HepG2 (cell line): ENCODE measurements around the gene MKNK1. TPM values are rescaled to one million over a fixed set of nuclear protein-coding genes. Genes with fewer than 3 reads are reported as not detected.

ENCODE experiments used
- ATAC-seq: fragments of 200-7000 bp; cut with Tn5 transposase; 3 replicates; pipeline ENCODE4 v1.9.1; 2020; ENCODE audit warnings: mild to moderate bottlenecking, moderate library complexity
- BruUV-seq: library from RNA; stranded (reverse); fragments of 400-500 nt; replicated peaks from 2 replicates; lab custom pipeline; 2021; lab: Mats Ljungman, UMichigan
- CTCF ChIA-PET: fragments of 300-600 bp; formaldehyde crosslinking; extraction: SDS; loops from one replicate; lab custom pipeline; 2021; ENCODE audit warnings: low total read pairs, inconsistent platforms, low intra/inter-chr PET ratio; lab: Yijun Ruan, JAX
- POLR2A ChIA-PET: fragments of 350-600 bp; sonication (Branson Sonifier 250); formaldehyde crosslinking; loops from one replicate; lab custom pipeline; 2020; ENCODE audit warnings: antibody characterized with exemption, inconsistent platforms; lab: Yijun Ruan, JAX
- DNase-seq: peaks from one replicate; pipeline ENCODE4 v3.0.0-alpha.2; 2015; ENCODE audit warnings: low spot score
- FAIRE-seq: peaks from 3 replicates; lab custom pipeline; 2011; peaks lifted over from hg19 to GRCh38; lab: Jason Lieb, UNC
- H2AFZ ChIP-seq: one replicate; pipeline ENCODE4 v1.6.1; 2011; ENCODE audit warnings: low read length, inconsistent platforms
- H3K27ac ChIP-seq: fragments of 300-600 bp; 3 replicates; pipeline ENCODE4 v1.8.0; 2011; ENCODE audit warnings: mixed run types, mild to moderate bottlenecking, mixed read lengths, low read length, inconsistent platforms; ENCODE audit not compliant: insufficient read depth; ENCODE audit errors: extremely low read length
- H3K27me3 ChIP-seq, 2 experiments: fragments of 200-600 bp in 1 of 2; 2 replicates in 1 of 2; 3 replicates in 1 of 2; pipeline versions ENCODE4 v1.6.0 to v1.8.0; 2011; ENCODE audit warnings: low read length in 2 of 2, mild to moderate bottlenecking in 2 of 2, moderate library complexity in 2 of 2, inconsistent platforms in 1 of 2; ENCODE audit not compliant: insufficient read depth in 2 of 2, control insufficient read depth in 1 of 2
- H3K36me3 ChIP-seq, 2 experiments: fragments of 200-600 bp in 1 of 2; replicated peaks in 1 of 2; 2 replicates in 1 of 2; 3 replicates in 1 of 2; pipeline versions ENCODE4 v1.5.1 to v1.8.0; 2011; ENCODE audit warnings: low read length in 2 of 2, inconsistent platforms in 1 of 2; ENCODE audit not compliant: insufficient read depth in 2 of 2, control insufficient read depth in 1 of 2
- H3K4me1 ChIP-seq: 2 replicates; pipeline ENCODE4 v1.5.1; 2012; ENCODE audit warnings: low read length, inconsistent platforms; ENCODE audit not compliant: insufficient read depth
- H3K4me2 ChIP-seq: 2 replicates; pipeline ENCODE4 v1.6.0; 2011; ENCODE audit warnings: low read depth, low read length, inconsistent platforms
- H3K4me3 ChIP-seq, 3 experiments: fragments of 200-600 bp in 1 of 3; sonication (generic), shearing (Covaris generic) in 1 of 3; replicated peaks in 1 of 3; 2 replicates each; pipeline ENCODE4 v1.5.1; 2011 to 2016; ENCODE audit warnings: low read length in 3 of 3, inconsistent platforms in 2 of 3, low read depth in 2 of 3, mild to moderate bottlenecking in 2 of 3, control low read depth in 1 of 3, mixed read lengths in 1 of 3; ENCODE audit not compliant: insufficient read depth in 1 of 3
- H3K79me2 ChIP-seq: one replicate; pipeline ENCODE4 v1.6.1; 2011; ENCODE audit warnings: low read length, inconsistent platforms; ENCODE audit not compliant: insufficient read depth
- H3K9ac ChIP-seq: 2 replicates; pipeline ENCODE4 v1.6.0; 2011; ENCODE audit warnings: mild to moderate bottlenecking, low read depth, low read length, inconsistent platforms; ENCODE audit not compliant: insufficient read depth
- H3K9me3 ChIP-seq: 2 replicates; pipeline ENCODE4 v1.5.1; 2012; ENCODE audit warnings: mild to moderate bottlenecking, low read length
- H4K20me1 ChIP-seq: 2 replicates; pipeline ENCODE4 v1.6.0; 2011; ENCODE audit warnings: inconsistent platforms, mild to moderate bottlenecking, low read length, moderate library complexity; ENCODE audit not compliant: insufficient read depth
- ATF1 ChIP-seq: IDR thresholded peaks from 2 replicates; pipeline ENCODE4 v1.6.1; 2016; ENCODE audit warnings: mild to moderate bottlenecking, control low read depth
- HNF4G ChIP-seq, 2 experiments: sonication (generic) in 1 of 2; formaldehyde crosslinking in 1 of 2; IDR thresholded peaks; 2 replicates each; pipeline versions ENCODE4 v1.4.0 to v1.6.1; 2011 to 2020; ENCODE audit warnings: borderline replicate concordance in 2 of 2, low read depth in 2 of 2, mild to moderate bottlenecking in 2 of 2, low read length in 1 of 2, missing genetic modification reagents in 1 of 2, moderate library complexity in 1 of 2
- NR2F6 ChIP-seq, 2 experiments: IDR thresholded peaks; 2 replicates each; pipeline ENCODE4 v1.6.1; 2016; ENCODE audit warnings: antibody characterized with exemption in 1 of 2, mild to moderate bottlenecking in 1 of 2
- PHF5A ChIP-seq: IDR thresholded peaks from one replicate; pipeline ENCODE4 v1.6.1; 2018; ENCODE audit warnings: low read depth, missing genetic modification reagents; ENCODE audit not compliant: unreplicated experiment
- RARA ChIP-seq: IDR thresholded peaks from 2 replicates; pipeline ENCODE4 v1.6.1; 2016; ENCODE audit warnings: missing genetic modification reagents, missing compliant biosample characterization
- SKI ChIP-seq: fragments of 450-650 bp; IDR thresholded peaks from one replicate; pipeline ENCODE4 v1.6.1; 2018; ENCODE audit warnings: mild to moderate bottlenecking; ENCODE audit not compliant: partially characterized antibody
- SMAD3 ChIP-seq: sonication (generic); formaldehyde crosslinking; IDR thresholded peaks from 2 replicates; pipeline ENCODE4 v1.4.0; 2020; ENCODE audit warnings: missing genetic modification reagents
- SP1 ChIP-seq, 2 experiments: fragments of 450-650 bp in 1 of 2; sonication (generic) in 1 of 2; formaldehyde crosslinking in 1 of 2; IDR thresholded peaks; 2 replicates each; pipeline versions ENCODE4 v1.4.0 to v1.6.1; 2016 to 2020; ENCODE audit warnings: missing genetic modification reagents in 1 of 2
- STAG1 ChIP-seq: sonication (generic); formaldehyde crosslinking; IDR thresholded peaks from 2 replicates; pipeline ENCODE4 v1.4.0; 2020; ENCODE audit warnings: missing genetic modification reagents
- THRA ChIP-seq: sonication (generic); formaldehyde crosslinking; IDR thresholded peaks from 2 replicates; pipeline ENCODE4 v1.4.0; 2020; ENCODE audit warnings: missing genetic modification reagents, borderline replicate concordance
- XRCC5 ChIP-seq: fragments of 200-400 bp; formaldehyde crosslinking; optimal IDR thresholded peaks from 2 replicates; pipeline ENCODE3; 2017; ENCODE audit warnings: mild to moderate bottlenecking, low read length
- ZKSCAN1 ChIP-seq: fragments of 150-350 bp; IDR thresholded peaks from 2 replicates; pipeline ENCODE4 v1.6.1; 2014; ENCODE audit warnings: low read length
- ZMYM2 ChIP-seq: sonication (generic); formaldehyde crosslinking; IDR thresholded peaks from 2 replicates; pipeline ENCODE4 v1.8.0; 2022; ENCODE audit warnings: mild to moderate bottlenecking, missing genetic modification reagents
- ZNF24 ChIP-seq: fragments of 450-650 bp; IDR thresholded peaks from 2 replicates; pipeline ENCODE4 v1.6.1; 2017; ENCODE audit warnings: antibody characterized with exemption, mild to moderate bottlenecking
- ZNF350 ChIP-seq: sonication (generic); formaldehyde crosslinking; IDR thresholded peaks from 2 replicates; pipeline ENCODE4 v1.4.0; 2020; ENCODE audit warnings: mild to moderate bottlenecking, low read depth, missing genetic modification reagents, borderline replicate concordance
- ZNF605 ChIP-seq: sonication (generic); formaldehyde crosslinking; IDR thresholded peaks from 2 replicates; pipeline ENCODE4 v1.8.0; 2022; ENCODE audit warnings: mild to moderate bottlenecking, missing genetic modification reagents
- ZNF607 ChIP-seq: sonication (generic); formaldehyde crosslinking; IDR thresholded peaks from 2 replicates; pipeline ENCODE4 v1.5.1; 2020; ENCODE audit warnings: missing genetic modification reagents, mild to moderate bottlenecking, borderline replicate concordance
- ZNF790 ChIP-seq: sonication (generic); formaldehyde crosslinking; IDR thresholded peaks from 2 replicates; pipeline ENCODE4 v1.8.0; 2022; ENCODE audit warnings: missing genetic modification reagents, mild to moderate bottlenecking, borderline replicate concordance
- WGBS: methylation state at CpG from one replicate; pipeline ENCODE4 v1.1.6; 2017; ENCODE audit warnings: low lambda C conversion rate; 5-methylcytosine and 5-hydroxymethylcytosine counted together
- in situ Hi-C: cut with HindIII; loops from 2 replicates; pipeline ENCODE4 v1.10.0; 2017; ENCODE audit warnings: low pct_unique_long_range_greater_than_20kb; ENCODE audit not compliant: extremely low pct_ligation_motif_present
- intact Hi-C: fragments of 100-400 bp; cut with micrococcal nuclease; formaldehyde crosslinking; loops from one replicate; pipeline ENCODE4 v1.10.0; 2022; ENCODE audit not compliant: unreplicated experiment
- polyA plus RNA-seq, 8 experiments: library from polyadenylated mRNA; depleted of rRNA in 3 of 8; stranded (reverse) in 7 of 8; unstranded in 1 of 8; fragments of >200 nt; fragmentation: Illumina TruSeq in 4 of 8; extraction: Trizol in 4 of 8; gene quantifications; 2 replicates each; pipeline versions ENCODE4 v1.2.1 to v1.2.3, GENCODE V29; 2011 to 2016; ENCODE audit warnings: low read depth in 4 of 8, missing spikeins in 1 of 8, mixed read lengths in 1 of 8; ENCODE audit not compliant: insufficient read depth in 1 of 8
- total RNA-seq, 5 experiments: library from RNA; depleted of rRNA; stranded (reverse); fragments of >200 nt; fragmentation: Illumina TruSeq; extraction: Trizol; gene quantifications; 2 replicates each; pipeline ENCODE4 v1.2.3, GENCODE V29; 2016; ENCODE audit warnings: low read depth in 1 of 5
- TF ChIP-seq, protein P1 (sequence below): IDR thresholded peaks from 2 replicates; pipeline ENCODE4 v1.6.1; 2016; ENCODE audit warnings: missing compliant biosample characterization, missing genetic modification reagents, borderline replicate concordance

Gene MKNK1
- total and polyA plus RNA-seq, 2 of the 13 experiments (the other 11 are each of a cell fraction or from before 2014, with no cell fraction given), result 18.5 to 24.1 TPM

GRCh38 chr1:46527474-46528296 lies 76.4 kb downstream of the MKNK1 start:
- DNase-seq, result peak; percentile 45
- in situ Hi-C loops, result loop anchor here (5.0 kb wide), 2 partner anchors 50 to 80 kb away; no protein-coding TSS in a partner anchor
- no peak for TF ChIP-seq SMAD3 (CRISPR knock-in tag)
- TF ChIP-seq RARA (CRISPR knock-in tag), result peak; percentile 80
- TF ChIP-seq ZNF350, result no peak
- peak; percentile 39; the same call in 1 of the 2 replicates for TF ChIP-seq NR2F6 (IDR thresholded peaks at IDR 0.05)
- no peak for TF ChIP-seq NR2F6 (CRISPR knock-in tag; IDR thresholded peaks at IDR 0.05)
- TF ChIP-seq ZNF790 (CRISPR knock-in tag), result no peak
- no peak for TF ChIP-seq ZNF607 (CRISPR knock-in tag)
- no peak for TF ChIP-seq PHF5A (CRISPR knock-in tag)
- 0 out of 2 replicates have a peak, but pooled peaks have one; percentile 42 for TF ChIP-seq ZMYM2 (CRISPR knock-in tag)
- peak; percentile 63 for TF ChIP-seq XRCC5
- TF ChIP-seq ZNF24, result no peak
- TF ChIP-seq SP1 (IDR thresholded peaks at IDR 0.05), result no peak
- TF ChIP-seq SP1 (CRISPR knock-in tag; IDR thresholded peaks at IDR 0.05), result no peak
- TF ChIP-seq STAG1, result peak; percentile 95
- TF ChIP-seq ATF1, result no peak
- TF ChIP-seq SKI, result peak; percentile 86
- TF ChIP-seq, protein P1, sequence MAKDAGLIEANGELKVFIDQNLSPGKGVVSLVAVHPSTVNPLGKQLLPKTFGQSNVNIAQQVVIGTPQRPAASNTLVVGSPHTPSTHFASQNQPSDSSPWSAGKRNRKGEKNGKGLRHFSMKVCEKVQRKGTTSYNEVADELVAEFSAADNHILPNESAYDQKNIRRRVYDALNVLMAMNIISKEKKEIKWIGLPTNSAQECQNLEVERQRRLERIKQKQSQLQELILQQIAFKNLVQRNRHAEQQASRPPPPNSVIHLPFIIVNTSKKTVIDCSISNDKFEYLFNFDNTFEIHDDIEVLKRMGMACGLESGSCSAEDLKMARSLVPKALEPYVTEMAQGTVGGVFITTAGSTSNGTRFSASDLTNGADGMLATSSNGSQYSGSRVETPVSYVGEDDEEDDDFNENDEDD, result no peak
- peak; percentile 59 for TF ChIP-seq HNF4G (IDR thresholded peaks at IDR 0.05; ENCODE audit: borderline replicate concordance, low read depth, low read length)
- TF ChIP-seq HNF4G (CRISPR knock-in tag; IDR thresholded peaks at IDR 0.05; ENCODE audit: borderline replicate concordance, low read depth), result no peak
- 0 out of 2 replicates have a peak, but pooled peaks have one; percentile 16 for TF ChIP-seq ZKSCAN1
- peak; percentile 44; the same call in 1 of the 2 replicates for TF ChIP-seq THRA
- peak; percentile 52; the same call in 1 of the 2 replicates for TF ChIP-seq ZNF605 (CRISPR knock-in tag)

More at GRCh38 chr1:46527474-46528296, 76.4 kb downstream of the MKNK1 start:
- Histone ChIP-seq H3K27ac (no peak overlapping the region), H3K79me2 (no peaks in the 10 kb centered on the region), H3K4me1 (peaks cover 23% of the 10 kb centered on the region), H3K36me3 (no peaks in the 10 kb centered on the region), H3K4me3 (no peak overlapping the region), H3K27me3 (peaks cover 6 to 53% of the 10 kb centered on the region in 2 experiments; a peak in 3 of 5 replicates), H4K20me1 (peaks cover 8% of the 10 kb centered on the region), H3K9ac (no peak overlapping the region), H3K9me3 (no peaks in the 10 kb centered on the region), H3K4me2 (no peak overlapping the region; the same call in 1 of the 2 replicates), H2AFZ (no peak overlapping the region)
- no TSS peak for BruUV-seq
- ChIA-PET CTCF (interaction anchor here (0.8 to 3.3 kb wide), 8 partner anchors 39 to 121 kb away, joined by 3 to 51 read pairs (median 5); no protein-coding TSS in a partner anchor), POLR2A (interaction anchor here (1.8 kb wide), 1 partner anchor 7 kb away, joined by 5 read pairs; a partner anchor contains a TSS)
- intact Hi-C loops, result loop anchor here (1.0 kb wide), 2 partner anchors 50 to 80 kb away; no protein-coding TSS in a partner anchor
- ATAC-seq (peak; percentile 82), FAIRE-seq (peak; percentile 79)
- WGBS, result 0% methylated on average over 1 of the region's 3 CpGs
